Fibroblast of lung (primary cell): ENCODE results near the gene GNG5.

Experiments
- EZH2 ChIP-seq: IDR thresholded peaks from 2 replicates; pipeline ENCODE4 v1.5.1; 2012; ENCODE audit warnings: low read length, control low read depth, mild to moderate bottlenecking; ENCODE audit errors: missing control alignments
- TF ChIP-seq, protein P1 (sequence below), 2 donors: IDR thresholded peaks in 1 of 2; conservative IDR thresholded peaks in 1 of 2; 1 replicate in 1 of 2; 2 replicates in 1 of 2; pipeline ENCODE4 v1.5.1; 2011 to 2012; ENCODE audit warnings: low read length in 2 of 2, control low read depth in 1 of 2, inconsistent platforms in 1 of 2, low read depth in 1 of 2, mild to moderate bottlenecking in 1 of 2

DNA sequence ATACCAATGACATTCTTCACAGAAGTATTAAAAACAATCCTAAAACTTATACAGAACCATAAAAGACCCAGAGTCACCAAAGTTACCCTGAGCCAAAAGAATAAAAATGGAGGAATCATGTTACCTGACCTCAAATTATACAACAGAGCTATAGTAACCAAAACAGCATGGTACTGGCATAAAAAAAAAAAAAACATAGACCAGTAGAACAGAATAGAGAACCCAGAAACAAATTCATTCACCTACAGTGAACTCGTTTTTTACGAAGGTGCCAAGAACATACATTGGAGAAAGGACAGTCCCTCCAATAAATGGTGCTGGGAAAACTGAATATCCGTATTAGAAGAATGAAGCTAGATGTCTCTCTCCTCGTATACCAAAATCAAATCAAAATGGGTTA lies 2.6 kb upstream of the GNG5 start:
- no peak for TF ChIP-seq EZH2
- TF ChIP-seq, protein P1, sequence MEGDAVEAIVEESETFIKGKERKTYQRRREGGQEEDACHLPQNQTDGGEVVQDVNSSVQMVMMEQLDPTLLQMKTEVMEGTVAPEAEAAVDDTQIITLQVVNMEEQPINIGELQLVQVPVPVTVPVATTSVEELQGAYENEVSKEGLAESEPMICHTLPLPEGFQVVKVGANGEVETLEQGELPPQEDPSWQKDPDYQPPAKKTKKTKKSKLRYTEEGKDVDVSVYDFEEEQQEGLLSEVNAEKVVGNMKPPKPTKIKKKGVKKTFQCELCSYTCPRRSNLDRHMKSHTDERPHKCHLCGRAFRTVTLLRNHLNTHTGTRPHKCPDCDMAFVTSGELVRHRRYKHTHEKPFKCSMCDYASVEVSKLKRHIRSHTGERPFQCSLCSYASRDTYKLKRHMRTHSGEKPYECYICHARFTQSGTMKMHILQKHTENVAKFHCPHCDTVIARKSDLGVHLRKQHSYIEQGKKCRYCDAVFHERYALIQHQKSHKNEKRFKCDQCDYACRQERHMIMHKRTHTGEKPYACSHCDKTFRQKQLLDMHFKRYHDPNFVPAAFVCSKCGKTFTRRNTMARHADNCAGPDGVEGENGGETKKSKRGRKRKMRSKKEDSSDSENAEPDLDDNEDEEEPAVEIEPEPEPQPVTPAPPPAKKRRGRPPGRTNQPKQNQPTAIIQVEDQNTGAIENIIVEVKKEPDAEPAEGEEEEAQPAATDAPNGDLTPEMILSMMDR (conservative IDR thresholded peaks at IDR 0.05 in 1 of 2, IDR thresholded peaks at IDR 0.05 in 1 of 2; ENCODE audit: low read depth in 1 of 2, low read length in 2 of 2), result no peak
